Measurements from ENCODE around the gene LIMS3.
"Not testable (repeated sequence)": the region's sequence is repeated elsewhere in the genome, so short reads cannot be mapped to it uniquely, and the experiment has no call there.

LIMS3 gene, protein sequence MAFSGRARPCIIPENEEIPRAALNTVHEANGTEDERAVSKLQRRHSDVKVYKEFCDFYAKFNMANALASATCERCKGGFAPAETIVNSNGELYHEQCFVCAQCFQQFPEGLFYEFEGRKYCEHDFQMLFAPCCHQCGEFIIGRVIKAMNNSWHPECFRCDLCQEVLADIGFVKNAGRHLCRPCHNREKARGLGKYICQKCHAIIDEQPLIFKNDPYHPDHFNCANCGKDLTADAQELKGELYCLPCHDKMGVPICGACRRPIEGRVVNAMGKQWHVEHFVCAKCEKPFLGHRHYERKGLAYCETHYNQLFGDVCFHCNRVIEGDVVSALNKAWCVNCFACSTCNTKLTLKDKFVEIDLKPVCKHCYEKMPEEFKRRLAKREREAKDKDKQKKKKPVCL

DNA sequence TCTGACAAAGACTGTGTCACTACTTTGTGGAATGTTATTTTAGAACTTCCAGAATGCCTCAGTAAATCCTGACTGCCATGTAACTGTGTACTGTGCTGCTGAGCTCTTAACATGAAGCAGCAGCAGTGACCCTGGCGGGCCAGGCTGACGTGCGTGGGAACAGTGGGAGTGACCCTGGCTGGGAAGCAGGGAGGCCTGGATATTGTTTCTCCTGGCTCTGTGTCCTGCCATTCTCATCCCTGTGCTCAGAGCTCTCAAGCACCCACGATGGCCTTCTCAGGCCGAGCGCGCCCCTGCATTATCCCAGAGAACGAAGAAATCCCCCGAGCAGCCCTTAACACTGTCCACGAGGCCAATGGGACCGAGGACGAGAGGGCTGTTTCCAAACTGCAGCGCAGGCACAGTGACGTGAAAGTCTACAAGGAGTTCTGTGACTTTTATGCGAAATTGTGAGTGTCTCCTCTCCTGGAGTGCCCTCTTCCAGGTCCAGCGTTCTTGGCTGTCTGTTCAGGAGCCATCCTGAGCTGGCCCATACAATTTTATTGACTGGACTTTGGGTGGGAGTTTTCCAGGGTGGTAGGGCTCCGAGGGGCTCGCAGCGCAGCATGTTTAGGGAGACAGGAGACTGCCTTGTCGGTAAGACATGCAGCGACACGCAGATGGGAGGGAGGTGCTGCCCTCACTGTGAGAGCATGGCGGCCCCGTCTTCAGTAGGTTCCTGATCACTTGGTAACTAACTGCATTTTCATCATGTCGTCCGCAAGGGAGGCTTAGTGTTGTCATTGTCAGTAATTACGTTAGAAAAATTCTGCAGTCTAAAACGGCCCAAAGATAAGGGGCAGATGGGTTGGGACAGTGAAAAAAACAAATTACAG lies at the start of gene LIMS3:
Gene LIMS3, plus strand, starts transcription at position 227 of the 875 bp plus-strand sequence. Its CDS starts 41 bp downstream, at position 268.
- DNase-seq (ENCODE audit: extremely low read depth in 1 of 2, low read depth in 1 of 2) = not testable (repeated sequence)

DNA sequence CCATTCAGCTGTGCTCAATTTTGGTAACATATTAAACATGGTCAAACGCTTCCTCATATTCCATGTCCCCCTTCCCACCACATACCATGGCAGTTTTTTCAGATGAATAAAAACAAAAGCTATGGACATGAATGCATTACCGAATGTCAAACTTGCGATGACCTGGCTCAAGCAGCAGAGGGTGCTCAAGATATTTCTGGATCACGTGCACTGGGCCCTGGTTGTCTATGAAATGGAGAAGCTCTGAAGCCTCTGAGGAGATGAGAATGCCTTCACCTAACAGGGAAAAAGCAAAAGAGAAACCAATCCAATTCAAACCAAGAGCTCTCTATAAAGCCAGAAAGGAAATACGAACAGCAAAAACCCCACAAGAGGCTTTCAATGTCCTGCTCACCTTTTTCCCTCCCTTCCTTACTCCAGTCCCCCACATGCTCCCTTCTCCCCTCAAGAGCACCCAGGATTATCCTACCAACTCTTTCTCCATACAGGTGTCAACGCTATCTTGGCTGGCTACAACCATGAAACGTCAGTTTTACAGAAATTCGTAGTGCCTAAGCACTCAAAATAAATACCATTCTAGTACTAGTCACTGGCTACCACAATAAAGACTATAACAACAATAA lies 27.2 kb upstream of the LIMS3 start:
- not testable (repeated sequence) for DNase-seq (ENCODE audit: extremely low read depth in 1 of 2, low read depth in 1 of 2)

DNA sequence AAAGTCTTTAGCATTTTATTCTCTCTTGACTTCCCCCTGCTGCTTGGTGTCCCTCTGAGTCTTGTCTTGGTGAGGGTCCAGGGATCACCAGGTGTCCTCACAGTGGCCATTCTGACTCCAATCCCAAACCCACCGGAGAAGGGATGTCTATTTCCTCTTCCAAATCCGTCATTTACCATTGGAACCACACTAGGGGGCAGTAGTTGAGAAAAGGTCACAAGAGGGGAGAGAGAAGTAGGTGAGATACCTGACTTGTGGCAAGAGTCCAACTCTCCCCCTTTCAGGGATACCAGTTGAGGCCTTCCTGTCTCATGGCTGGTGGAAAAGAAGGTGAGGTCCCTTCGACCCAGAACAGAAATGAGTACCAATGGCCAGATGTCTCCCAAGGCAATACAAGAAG lies 21.9 kb upstream of the LIMS3 start:
- DNase-seq (ENCODE audit: extremely low read depth in 1 of 2, low read depth in 1 of 2) = not testable (repeated sequence)

DNA sequence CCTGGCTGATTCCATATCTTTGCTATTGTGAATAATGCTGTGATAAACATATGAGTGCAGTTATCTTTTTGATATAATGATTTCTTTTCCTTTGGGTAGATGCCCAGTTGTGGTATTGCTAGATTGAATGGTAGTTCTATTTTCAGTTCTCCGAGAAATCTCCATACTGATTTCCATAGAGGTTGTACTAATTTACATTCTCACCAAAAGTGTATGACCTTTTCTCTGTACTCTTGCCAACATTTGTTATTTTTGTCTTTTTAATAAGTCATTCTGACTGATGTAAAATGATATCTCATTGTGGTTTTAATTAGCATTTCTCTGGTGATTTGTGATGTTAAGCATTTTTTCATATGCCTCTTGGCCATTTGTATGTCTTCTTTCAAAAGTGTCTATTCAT lies 16.4 kb upstream of the LIMS3 start:
- not testable (repeated sequence) for DNase-seq (ENCODE audit: extremely low read depth in 1 of 2, low read depth in 1 of 2)

DNA sequence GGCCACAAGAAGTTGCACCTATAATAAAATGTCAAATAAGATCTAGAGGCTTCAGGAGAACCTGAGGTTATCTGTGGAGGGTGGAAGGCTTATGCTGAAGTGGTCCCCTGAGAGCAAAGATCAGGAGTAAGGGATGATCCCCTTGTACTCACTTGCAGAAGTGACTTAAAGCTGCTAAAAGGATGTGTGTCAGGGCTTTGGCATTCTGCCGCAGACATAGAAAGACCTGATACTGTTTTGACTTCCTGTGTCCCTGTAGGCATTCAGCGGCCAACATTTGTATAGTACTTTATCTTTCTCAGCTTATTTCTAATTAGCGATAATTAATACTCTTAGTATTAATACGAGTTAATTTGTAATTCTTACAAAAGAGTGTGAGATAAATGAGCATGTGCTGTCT lies 10.1 kb upstream of the LIMS3 start:
- not testable (repeated sequence) for DNase-seq (ENCODE audit: extremely low read depth in 1 of 2, low read depth in 1 of 2)

DNA sequence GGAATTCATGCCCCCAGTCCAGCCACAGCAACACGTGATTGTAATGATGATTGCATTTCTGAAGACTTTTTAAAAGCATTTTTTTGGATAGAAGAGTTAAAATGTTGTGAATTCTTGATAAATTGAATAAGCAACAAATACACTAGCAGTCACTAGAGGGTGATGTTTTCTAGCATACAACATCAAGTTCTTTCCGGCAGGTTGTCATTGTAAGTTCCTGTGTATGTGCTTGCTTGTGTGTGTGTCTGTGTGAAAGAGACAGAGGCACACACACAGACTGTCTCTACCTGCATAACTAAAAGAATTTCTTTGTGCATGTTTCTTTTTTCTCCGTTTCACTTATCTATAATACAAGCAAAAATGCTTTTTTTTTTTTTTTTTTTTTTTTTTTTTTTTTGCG lies 8.6 kb upstream of the LIMS3 start:
- DNase-seq (ENCODE audit: extremely low read depth in 1 of 2, low read depth in 1 of 2) = not testable (repeated sequence)

DNA sequence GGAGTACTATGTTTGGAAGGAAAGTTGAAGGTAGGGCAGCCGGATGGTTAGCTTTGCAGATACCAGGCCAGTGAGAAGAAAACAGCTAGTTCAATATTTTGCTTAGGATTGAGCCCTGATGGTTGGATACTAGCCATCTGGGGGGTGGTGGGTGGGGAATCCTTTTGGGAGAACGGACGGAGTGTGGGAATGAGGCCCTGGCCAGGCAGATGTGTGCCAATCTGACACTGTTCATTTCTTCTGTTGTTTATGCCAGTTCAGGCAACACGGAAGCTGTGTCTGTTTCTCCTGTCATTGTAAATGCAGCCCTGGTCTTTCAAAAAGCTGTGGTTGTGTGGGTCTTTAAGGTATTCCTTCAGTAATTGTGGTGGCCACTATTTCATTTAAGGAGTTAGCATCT lies 7.5 kb upstream of the LIMS3 start:
- DNase-seq (ENCODE audit: extremely low read depth in 1 of 2, low read depth in 1 of 2) = not testable (repeated sequence)

DNA sequence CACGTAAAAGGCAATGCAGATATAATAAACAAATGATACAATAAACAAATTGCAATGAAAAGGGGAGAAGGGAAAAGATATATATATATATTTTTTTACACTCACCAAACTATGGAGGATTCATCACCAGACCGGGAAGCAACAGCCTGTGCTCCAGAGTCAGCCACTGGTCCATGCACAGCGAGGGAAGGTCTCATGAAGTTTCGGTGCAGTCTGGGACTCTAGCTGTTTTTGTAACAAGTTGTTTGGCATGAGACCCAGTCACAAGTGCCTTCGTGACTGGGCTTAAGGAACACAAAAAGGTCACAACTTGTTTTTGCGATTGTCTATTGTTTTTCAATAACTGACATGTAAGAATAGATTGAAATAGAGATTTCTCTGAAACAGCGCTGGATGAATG lies 4.8 kb upstream of the LIMS3 start:
- DNase-seq (ENCODE audit: extremely low read depth in 1 of 2, low read depth in 1 of 2) = not testable (repeated sequence)

DNA sequence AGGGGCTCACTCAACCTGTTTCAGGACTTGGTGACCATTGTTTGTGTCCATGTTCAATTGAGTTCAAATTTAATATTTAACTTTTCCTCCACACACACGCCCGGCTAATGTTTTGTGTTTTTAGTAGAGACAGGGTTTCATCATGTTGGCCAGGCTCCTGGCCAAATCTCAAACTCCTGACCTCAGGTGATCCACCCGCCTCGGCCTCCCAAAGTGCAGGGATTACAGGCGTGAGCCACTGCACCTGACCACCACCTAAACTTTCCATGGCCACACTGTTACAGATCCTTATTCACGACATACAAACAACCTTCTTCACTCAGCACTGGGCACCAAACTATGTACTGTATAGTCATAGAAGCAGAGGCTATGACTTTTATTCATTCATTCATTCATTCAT lies 4.3 kb upstream of the LIMS3 start:
- DNase-seq (ENCODE audit: extremely low read depth in 1 of 2, low read depth in 1 of 2) = not testable (repeated sequence)

DNA sequence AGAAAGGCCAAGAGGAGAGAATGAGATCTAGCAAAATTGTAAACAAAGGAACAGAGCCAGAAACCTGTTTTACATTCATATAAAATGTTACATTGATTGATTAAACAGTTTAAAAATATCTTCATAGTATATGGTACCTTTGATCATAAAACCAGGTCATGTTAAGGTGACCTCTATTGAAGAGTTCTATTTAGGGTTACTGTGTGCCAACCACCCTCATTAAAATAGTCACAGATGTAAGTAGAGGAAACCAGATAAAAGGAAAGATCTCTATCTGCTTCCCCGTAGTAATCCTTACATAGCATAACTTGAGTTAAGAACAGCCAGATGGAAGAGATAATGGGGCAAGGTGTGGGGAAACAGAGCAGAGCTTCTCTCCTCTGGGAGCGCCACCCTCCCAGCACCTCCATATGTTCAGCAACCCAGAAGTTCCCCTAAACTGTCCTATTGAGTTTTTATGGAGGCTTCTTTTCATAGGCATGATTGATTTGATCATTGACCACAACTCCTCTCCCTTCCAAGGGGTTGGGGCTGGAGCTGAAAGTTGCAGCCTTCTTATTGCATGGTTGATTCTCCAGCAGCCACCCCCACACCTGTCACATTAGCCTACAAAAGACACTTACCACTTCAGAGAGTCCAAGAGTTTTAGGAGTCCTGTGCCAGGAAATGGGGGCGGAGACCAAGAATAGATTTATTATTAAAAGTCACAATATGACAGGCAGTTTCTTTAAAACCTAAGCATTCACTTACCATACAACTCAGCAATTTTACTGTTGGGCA lies 3.2 kb upstream of the LIMS3 start:
- DNase-seq (ENCODE audit: extremely low read depth in 1 of 2, low read depth in 1 of 2) = not testable (repeated sequence)

DNA sequence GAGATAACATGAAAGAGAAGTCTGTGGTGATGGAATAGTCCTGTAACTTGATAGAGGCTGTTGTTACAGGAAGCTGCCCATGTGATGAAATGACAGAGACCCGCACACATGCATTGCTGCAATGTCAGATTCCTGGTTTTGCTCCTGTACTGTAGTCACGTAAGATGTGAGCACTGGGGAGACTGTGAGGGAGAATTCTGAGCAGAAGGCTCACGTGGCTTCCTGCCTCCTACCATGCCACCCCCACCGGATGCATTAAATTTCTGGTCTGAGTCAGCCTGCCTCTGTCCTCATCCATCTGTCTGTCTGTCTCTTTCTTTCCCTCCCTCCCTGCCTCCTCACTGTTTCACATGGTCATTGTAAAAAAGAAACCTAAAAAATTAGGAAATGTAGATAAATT lies 2.3 kb upstream of the LIMS3 start:
- not testable (repeated sequence) for DNase-seq (ENCODE audit: extremely low read depth in 1 of 2, low read depth in 1 of 2)

DNA sequence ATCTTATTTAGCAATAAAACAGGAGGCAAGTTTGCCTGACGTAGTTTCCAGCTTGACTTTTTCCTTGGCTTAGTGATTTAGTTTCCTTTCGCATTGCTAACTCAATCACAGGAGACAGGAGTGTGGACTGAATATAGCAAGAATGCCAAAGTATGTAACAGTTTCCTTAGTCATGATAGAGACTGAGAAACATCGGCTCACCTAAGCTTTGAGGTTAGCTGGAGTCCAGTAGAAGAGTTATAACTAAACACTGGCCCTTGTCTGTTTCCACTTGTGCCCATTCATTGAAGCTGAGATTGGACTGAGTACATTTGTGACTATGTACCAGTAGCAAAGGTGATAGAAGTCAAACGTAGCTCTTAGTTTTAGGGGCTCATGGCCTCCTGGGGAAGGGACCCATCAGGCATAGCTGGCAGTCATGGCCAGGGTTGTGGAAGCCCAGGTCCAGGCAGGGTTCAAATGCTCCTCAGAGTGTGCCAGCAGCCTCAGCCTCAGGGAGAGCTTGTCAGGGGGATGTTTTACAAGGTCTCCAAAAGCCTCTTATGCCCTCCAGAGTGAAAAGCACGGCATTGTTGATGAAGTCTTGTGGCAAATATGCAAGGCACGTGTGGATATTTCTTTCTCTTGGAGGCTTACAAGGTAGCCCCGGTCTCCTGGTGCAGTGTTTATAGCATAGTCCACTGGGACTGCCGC lies 573 bp upstream of the LIMS3 start:
- DNase-seq (ENCODE audit: extremely low read depth in 1 of 2, low read depth in 1 of 2) = not testable (repeated sequence)

DNA sequence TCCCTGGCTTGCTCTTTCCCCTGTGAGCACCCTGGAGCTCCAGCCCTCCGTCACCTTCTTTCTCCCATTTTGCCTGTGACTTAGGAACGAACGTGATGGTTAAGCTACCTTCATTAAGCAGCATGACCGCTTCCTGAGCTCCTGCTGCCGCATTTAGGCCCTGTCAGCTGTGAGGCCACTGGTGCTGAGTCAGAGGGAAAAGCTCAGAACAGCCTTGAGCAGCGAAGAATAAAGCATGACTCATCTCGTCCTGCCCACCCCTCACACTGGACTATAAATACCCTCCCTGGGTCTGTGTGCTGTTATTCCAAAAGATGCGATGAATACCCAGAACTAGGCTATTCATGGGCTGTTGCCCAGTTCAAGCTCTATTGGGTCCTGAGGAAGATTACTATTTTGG lies 7.3 kb downstream of the LIMS3 start:
- DNase-seq (ENCODE audit: extremely low read depth in 1 of 2, low read depth in 1 of 2) = not testable (repeated sequence)

DNA sequence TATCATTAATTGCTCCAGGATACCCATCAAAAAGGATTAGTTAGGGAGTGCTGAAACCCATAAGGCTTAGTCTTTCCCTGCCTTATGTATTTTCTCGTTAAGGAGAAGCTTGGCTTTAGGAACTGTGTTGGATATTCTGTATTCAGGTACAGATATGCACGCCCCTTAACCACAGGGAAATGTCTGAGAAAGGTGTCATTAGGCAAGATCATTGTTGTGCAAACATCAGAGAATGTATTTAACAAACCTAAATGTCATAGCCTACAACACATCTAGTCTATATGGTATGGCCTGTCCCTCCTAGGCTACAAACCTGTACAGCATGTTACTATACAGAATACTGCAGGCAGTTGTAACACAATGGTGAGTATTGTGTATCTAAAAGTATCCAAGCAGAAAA lies 10.1 kb downstream of the LIMS3 start:
- not testable (repeated sequence) for DNase-seq (ENCODE audit: extremely low read depth in 1 of 2, low read depth in 1 of 2)

DNA sequence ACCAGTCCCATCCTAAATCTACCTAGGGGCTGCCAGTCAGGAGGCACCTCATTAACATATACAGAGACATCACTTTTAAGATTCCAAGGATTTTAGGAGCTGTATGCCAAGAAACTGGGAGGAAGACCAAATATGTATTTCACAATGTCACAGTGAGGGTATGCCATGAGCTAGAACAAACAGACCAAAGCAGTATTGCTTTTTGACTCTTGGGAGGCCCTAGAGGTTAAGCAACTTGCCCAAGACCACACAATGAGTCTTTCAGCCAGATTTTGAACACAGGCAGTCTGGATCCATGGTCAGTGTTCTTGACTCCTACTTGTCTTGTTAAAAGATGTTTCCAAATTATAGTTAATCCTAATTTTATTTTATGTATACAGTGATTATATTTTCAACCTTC lies 12.3 kb downstream of the LIMS3 start:
- DNase-seq (ENCODE audit: extremely low read depth in 1 of 2, low read depth in 1 of 2) = not testable (repeated sequence)

DNA sequence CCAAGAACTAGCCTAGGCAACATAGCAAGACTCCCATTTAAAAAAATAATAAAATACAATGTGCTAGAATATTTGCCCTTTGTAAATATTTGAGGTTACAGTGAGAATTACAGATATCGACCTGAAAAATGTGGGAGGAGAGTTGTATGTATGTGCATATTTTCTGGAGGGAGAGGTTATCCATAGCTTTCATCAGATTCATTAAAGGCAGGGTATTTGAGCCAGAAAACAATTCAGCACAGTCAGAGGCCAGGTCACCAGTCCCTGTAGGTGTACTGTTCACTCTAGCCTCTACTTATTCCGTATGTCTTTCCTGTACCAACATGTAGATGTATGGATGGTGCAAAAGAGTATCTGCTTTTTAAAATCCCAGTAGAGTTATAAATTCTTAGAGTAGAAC lies 15.4 kb downstream of the LIMS3 start:
- DNase-seq (ENCODE audit: extremely low read depth in 1 of 2, low read depth in 1 of 2) = not testable (repeated sequence)

DNA sequence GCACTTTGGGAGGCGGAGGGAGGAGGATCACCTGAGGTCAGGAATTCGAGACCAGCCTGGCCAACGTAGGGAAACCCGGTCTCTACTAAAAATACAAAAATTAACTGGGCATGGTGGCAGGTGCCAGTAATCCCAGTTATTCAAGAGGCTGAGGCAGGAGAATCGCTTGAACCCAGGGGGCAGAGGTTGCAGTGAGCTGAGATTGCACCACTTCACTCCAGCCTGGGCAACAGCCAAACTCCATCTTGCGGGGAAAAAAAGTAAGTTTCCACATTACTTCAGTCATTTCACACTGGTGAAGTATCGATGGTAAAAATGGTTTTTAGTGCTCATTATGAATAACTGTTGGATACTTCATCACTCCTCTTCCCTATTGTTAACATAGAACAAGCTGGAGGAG lies 16.1 kb downstream of the LIMS3 start:
- DNase-seq (ENCODE audit: extremely low read depth in 1 of 2, low read depth in 1 of 2) = not testable (repeated sequence)

DNA sequence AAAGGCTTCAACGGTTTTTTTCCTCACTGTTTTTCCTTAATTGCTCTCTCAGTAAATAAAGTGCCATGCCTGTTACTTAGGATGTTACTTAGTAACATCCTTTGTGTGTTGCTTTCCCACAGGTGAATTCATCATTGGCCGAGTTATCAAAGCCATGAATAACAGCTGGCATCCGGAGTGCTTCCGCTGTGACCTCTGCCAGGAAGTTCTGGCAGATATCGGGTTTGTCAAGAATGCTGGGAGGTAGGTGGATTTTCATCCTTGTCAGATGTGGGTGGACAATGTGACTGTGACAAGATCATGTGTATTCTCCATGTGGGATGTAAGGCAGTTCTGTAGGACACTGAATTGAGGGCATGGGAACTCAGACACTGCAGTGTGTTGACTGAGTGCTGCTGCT lies 17.3 kb downstream of the LIMS3 start:
- DNase-seq (ENCODE audit: extremely low read depth in 1 of 2, low read depth in 1 of 2) = not testable (repeated sequence)

DNA sequence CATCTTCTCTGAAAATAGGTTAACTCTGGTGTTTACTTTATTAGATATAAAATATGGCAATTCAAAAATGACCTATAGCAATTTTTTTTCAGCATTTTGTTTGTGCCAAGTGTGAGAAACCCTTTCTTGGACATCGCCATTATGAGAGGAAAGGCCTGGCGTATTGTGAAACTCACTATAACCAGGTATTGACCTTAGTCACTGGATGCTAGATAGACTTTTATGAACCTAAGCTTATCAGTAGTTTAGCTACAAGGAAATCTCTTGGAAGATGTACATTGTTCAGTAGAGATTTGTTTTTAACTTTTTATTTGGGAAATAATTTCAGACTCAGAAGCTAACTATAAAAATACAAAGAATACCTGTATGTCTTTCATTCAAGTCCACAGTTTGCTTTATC lies 21.7 kb downstream of the LIMS3 start:
- DNase-seq (ENCODE audit: extremely low read depth in 1 of 2, low read depth in 1 of 2) = not testable (repeated sequence)

Measured in stimulated activated CD8-positive, alpha-beta memory T cell treated with anti-CD3 and anti-CD28 coated beads, Interleukin-7, amount 100 ng/mL, for 48 hours (primary cell).